GM18499 (cell line): ENCODE data around the gene TRPC1.

ENCODE experiments used
- ATAC-seq: cut with Tn5 transposase; IDR thresholded peaks from one replicate; pipeline ENCODE4 v1.9.1; 2021; ENCODE audit warnings: moderate number of reproducible peaks; ENCODE audit not compliant: insufficient read depth, unreplicated experiment

Gene TRPC1

DNA sequence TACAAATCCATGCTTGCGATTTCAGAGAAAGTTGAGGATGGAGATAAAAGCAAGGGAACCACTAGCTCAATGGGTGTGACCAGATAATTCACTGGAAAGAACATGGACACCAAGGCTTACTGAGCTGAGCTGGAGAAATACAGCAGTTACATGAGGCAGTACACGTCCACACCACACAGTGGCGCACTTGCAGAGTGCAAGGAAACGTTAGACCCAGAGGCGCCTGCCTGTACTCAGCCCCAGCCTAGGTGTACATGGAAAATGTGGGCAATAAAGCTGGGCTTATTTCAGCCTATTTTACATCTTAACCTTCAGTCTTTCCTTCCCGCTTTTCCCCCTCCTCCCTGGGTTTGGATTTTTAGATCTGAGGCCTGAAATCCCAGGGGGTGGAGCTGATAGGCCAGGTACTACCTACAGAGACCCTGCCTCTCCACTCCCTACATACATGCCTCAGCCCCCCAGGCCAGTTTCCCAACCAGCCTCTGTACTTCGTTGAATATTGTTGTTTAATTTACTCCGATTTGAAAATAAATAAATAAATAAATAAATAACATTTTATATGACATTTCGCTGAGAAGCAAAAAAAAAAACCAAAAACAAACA, 105.0 kb downstream of the TRPC1 start:
- ATAC-seq: peak; percentile 84

DNA sequence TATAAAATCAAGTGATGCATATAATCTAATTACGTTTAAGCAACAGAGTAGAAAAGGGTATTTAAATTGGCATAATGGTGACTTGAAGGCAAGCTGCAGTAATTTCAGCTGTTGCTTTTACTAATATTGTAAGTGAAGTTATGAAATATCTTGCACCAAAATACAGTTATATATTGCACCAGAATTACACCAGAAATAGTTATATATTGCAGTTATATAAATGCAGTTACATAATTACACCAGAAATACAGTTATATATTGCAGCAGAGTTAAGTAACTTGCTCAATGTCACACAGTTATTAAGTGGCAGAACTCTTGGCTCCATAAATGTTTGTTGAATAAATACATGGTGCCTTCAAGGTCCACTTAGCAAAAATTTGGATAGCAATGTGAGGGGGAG, 113.7 kb downstream of the TRPC1 start:
- ATAC-seq: no peak

DNA sequence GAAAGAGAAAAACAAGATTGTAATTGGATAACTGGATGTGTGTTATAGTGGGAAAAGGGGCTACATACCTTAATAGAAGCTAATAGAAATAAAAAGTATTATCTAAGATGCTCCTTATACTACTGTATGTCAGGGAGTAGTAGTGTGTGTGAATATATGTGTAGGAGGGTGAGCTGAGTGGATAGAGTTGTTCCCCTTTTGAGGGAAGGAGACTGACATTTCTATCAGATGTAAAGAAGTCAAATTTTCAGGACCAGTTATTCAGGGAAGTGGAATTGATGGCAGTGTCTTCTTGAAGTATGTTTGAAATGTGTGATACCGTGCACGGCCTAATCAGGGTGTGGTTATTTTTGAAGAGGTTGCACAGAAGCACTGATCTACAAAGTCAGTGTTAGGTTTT, 116.0 kb downstream of the TRPC1 start:
- ATAC-seq: no peak

DNA sequence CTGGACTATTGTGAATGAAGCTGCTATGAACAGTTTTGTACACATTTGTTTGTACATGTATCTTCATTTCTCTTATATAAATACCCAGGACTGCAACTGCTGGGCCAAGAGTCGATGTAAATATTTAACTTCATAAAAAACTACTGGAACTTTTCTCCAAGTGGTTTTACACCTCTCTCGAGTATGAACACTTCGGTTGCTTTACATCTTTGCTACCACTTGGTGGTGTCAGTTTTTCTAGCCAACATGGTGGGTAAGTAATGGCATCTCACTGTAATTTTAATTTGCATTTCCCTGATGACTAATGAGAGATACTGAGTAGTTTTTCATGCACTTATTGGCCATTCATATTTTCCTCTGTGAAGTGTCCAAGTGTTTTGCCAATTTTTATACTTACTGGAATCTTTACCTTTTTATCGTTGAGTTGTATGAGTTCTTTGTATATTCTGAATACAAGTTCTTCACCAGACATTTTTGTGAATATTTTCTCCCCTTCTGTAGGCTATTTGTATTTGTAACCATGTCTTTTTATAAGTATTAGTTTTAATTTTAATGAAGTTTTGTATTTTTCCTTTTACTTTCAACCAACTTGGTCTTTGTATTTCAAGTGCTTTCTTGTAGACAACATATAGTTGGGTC, 120.6 kb downstream of the TRPC1 start:
- ATAC-seq: no peak

DNA sequence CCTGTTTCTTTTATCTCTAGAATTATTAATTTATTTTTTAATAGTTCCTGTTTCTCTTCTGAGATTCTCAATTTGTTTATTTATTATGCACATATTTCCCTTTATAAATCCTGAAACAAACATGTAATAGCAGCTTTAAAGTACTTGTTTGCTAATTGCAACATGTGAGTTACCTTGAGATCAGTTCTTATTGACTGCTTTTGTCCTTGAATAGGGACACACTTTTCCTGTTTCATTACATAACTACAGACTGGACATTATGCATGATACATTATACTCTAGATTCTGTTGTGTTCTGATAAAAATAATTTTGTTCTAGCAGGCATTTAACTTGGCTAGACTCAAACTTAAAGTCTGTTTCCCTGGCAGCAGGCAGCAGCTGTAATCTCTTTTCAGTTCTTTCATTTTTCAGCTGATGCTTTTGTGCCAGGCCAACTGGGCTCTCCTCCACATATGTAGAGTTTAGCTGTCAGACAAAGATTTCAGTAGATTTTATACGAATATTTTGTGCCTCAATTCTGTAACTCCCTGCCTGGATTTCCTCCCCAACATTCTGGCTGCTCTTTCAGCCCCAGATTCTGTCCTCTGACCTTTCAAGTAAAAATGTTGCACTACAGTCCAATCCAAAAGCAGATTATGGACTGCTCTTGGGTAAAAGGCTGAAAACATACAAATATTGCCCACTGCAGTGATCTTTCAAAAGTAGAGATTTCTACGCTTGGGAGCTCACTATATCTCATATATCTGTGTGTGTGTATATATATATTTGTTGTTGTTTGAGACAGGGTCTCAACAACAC, 123.1 kb downstream of the TRPC1 start:
- ATAC-seq: no peak

DNA sequence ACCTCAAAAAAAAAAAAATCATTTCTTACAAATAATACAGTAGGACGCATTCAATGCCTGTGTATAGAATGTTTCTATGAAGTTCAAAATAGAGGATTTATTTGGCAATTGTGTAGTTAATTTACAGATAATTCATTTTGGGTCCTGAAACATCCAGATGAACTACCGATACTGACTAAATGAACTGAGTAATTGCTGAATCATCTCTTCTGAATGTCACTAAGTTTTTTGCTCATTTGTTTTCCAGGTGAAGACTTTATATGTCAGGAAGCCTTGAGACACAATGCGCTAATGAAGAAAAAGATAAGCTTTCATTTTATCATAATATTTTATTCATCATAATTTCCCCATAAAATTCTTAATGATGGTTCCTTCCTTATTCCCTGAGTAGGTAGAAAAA, 125.3 kb downstream of the TRPC1 start:
- ATAC-seq: no peak

DNA sequence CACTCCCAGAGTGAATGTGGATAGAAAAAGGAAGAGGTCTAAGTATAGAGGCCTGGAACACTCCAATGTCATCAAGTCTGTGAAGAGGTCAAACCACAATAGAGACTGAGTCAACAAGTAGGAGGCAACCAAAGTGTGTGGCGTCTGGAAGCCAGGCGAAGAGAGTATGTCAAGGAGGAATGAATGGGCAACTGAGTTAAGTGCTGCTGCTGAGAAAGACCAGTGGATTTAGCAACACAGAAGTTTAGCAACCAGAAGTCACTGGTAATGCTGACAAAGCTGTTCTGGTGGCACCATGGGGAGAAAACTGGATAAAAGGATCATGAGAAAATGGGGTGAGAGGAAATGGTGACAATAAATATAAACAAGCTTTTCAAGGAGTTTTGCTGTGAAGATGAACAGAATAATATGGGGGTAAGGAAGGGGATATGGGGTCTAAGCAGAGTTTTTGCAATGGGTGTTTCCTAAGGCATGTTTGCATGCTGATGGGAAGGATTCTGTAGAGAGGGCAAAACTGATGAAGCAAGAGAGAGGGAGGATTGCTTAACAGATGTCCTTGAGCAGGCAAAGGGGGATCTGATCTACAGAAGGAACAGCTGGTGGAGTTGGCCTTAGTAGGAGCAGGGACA, 126.7 kb downstream of the TRPC1 start:
- no peak for ATAC-seq

DNA sequence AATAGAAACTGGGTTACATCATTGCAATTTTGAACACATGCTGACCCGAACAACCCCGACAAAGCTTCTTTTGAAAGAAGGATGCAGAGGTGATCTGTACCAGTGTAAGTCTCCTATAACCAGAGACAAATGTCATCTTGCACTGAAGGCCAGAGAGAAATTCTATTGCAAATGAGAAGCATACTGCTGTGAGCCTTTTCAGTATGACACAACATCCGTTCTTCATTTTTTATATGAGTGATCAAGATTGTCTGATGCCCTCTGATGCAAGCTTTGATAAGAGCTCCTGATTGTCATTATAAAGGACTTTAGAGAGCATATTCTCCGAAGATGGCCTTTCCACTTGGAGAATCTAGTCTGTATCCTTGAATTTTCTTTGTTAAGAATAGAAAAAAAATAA, 128.2 kb downstream of the TRPC1 start:
- ATAC-seq: no peak

DNA sequence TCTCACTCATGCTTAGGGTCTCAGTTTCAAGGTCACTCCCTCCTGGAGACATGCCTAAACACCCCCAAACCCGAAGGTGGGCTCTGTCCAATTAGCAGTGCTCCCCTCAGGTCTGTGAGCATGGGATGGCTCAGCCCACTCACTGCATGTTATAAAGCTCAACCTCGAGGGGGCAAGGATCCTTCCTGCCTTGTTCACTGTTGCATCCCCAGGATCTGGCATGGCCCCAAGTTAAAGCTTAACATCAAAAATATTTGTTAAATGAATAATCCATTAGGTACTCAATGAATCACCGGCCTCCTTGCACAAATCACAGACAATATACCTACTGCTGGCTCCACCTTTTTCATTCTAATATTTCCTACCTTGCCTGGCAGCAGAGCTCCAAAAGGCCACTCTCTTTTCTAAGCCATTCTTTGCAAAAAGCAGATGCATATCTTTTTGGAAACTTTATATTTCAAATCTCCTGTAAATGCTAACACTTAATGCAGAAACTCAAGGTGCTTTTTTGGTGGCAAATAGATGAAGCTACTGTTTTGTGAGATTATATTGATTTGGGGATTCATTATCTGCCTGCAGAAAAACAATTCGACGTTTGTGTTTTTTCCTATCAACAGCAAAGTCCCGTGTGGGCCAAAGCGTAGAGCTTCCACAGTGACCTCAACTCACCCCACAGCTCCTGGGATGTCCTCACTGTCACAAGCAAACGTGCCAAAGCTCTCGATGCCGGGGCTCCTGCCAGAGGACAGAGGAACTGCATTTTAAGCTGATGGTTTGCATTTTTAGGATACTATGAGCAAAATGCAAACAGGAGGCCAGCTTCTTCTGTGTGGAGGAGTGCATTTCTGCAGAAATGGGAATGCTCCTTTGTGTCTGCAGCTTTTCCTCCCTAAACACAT, 129.7 kb downstream of the TRPC1 start:
- ATAC-seq: no peak

DNA sequence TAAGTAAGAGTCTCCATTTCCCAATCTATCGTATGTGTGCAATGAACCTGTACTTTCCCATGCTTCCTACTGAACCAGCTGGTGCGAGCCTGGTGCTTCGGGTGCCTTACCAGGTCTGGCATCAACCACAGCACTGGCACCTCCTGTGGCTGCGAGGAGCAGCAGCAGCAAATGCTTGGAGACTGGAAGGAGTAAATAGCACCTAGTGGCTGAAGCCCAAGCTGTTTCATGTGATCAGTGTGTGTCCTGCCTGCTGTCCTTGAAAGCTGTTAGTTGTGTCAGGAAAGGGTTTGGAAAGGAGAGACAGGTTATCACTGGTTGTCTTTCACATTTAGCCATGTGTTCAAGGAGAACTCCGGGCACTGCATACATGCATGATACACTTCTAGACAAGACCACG, 133.2 kb downstream of the TRPC1 start:
- no peak for ATAC-seq
